GM19395 (cell line): ENCODE measurements around the gene ABHD1.
"Not testable (repeated sequence)": the region's sequence is repeated elsewhere in the genome, so short reads cannot be mapped to it uniquely, and the experiment has no call there.

ENCODE experiments used
- ATAC-seq: cut with Tn5 transposase; IDR thresholded peaks from one replicate; pipeline ENCODE4 v1.9.1; 2021; ENCODE audit warnings: mild to moderate bottlenecking, moderate library complexity; ENCODE audit not compliant: unreplicated experiment

ABHD1 gene

DNA sequence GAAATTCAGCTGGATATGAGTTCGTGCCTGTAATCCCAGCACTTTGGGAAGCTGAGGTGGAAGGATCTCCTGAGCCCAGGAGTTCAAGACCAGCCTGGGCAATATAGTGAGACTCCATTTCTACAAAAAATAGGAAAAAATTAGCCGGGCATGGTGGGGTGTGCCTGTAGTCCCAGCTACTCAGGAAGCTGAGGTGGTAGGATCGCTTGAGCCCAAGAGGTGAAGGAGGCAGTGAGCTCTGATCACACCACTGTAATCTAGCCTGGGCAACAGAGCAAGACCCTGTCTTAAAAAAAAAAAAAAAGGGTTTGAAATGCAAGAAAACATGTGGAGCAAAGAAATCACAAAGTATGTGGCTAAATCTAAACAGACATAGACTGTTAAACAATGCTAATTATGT lies 14.5 kb upstream of the ABHD1 start:
- no peak for ATAC-seq

DNA sequence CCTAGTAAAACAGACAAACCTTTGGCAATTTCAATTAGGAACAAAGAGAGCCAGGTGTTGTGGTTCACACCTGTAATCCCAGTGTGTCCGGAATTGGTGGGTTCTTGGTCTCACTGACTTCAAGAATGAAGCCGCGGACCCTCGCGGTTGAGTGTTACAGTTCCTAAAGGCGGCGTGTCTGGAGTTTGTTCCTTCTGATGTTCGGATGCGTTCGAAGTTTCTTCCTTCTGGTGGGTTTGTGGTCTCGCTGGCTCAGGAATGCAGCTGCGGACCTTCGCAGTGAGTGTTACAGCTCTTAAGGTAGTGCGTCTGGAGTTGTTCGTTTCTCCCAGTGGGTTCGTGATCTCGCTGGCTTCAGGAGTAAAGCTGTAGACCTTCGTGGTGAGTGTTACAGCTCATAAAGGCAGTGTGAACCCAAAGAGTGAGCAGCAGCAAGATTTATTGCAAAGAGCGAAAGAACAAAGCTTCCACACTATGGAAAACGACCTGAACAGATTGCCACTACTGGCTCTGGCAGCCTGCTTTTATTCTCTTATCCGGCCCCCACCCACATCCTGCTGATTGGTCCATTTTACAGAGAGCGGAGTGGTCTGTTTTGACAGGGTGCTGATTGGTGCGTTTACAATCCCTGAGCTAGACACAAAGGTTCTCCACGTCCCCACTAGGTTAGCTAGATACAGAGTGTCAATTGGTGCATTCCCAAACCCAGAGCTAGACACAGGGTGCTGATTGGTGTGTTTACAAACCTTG lies 12.8 kb upstream of the ABHD1 start:
- not testable (repeated sequence) for ATAC-seq

GRCh38 chr2:27111392-27112078 lies 12.1 kb upstream of the ABHD1 start:
- ATAC-seq: not testable (repeated sequence)

DNA sequence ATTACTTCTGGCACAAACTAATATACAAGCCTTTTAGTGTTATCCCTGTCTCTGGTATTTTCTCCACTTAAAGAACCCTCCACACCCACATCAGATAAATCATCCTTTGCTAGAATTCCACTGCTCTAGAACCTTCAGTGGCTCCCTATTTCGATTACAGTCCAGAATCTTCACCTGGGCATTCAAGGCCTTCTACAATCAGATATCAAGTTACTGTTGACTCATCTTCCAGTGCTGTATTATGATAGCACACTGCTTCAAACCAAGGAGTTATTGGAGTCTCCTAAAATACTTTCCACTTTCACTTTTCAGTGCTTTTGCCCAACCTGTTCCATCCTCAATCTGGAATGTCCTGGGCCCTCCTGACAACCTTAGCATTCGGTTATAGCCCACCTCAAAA lies 8.1 kb upstream of the ABHD1 start:
- ATAC-seq: no peak

DNA sequence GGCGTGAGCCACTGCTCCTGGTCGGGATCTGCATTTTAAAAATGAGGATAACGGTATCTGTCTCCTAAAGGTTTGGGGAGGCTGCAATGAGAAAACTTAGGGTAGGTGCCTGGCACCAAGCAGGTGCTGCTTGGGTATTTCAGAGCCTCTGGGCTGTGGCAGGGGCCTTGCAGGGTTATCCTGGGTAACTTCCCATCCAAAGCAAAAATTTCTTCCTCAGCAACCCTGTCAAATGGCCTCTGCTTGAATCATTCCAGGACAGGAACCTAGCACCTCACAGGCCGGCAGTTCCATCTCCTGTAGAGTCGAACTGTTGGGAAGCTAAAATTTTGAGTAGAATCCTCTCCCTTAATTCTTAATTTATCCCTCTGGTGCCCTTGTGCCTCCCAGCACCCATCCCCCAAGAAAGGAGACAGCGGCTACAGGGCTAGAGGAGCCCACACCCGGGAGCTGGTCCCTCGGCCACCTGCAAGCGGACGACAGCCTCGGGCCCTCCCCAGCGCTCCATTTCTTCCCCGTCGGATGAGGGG lies 5.6 kb upstream of the ABHD1 start:
- no peak for ATAC-seq

GRCh38 chr2:27118525-27119329 lies 4.9 kb upstream of the ABHD1 start, which contains the start of gene CGREF1:
CGREF1 (minus strand) TSS chr2:27119128; CDS start chr2:27104366, 14,762 bp downstream.
- ATAC-seq: no peak

DNA sequence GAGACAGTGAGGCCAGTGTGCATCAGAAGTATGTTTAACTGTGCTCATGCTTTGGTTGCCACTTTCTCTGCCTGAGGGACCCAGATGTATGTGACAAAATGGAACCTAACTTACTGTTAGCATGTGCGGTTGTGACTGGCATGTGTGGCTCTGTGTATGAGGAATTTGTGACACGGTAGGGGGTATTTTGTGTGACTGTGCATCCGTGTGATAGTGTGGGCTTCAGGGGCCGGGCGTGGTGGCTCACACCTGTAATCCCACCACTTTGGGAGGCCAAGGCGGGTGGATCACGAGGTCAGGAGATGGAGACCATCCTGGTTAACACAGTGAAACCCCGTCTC lies 4.3 kb upstream of the ABHD1 start:
- not testable (repeated sequence) for ATAC-seq

GRCh38 chr2:27121906-27122305 lies 1.7 kb upstream of the ABHD1 start:
- ATAC-seq: no peak

DNA sequence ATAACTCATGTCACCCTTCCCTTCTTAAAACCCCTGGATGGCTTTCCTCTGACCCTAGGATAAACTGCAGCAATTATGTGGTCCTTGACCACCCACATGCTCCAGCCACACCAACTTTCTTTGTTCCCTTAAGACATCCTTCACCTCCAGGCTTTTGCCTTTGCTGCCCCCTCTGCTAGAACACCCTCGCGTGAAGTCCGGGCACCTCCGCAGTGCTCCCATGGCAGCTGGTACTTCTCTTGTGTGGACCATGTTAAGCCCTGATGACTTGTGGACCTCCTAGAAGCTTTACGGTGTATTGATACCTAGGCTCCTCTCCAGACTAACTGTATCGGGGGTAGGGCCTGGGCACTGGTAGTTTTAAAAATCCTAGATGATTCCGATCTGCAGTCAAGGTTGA lies 824 bp upstream of the ABHD1 start:
- ATAC-seq: no peak

GRCh38 chr2:27125104-27125503 lies 1.5 kb downstream of the ABHD1 start:
- no peak for ATAC-seq

- no peak for ATAC-seq
Measured at GRCh38 chr2:27126252-27126710, 2.7 kb downstream of the ABHD1 start.

DNA sequence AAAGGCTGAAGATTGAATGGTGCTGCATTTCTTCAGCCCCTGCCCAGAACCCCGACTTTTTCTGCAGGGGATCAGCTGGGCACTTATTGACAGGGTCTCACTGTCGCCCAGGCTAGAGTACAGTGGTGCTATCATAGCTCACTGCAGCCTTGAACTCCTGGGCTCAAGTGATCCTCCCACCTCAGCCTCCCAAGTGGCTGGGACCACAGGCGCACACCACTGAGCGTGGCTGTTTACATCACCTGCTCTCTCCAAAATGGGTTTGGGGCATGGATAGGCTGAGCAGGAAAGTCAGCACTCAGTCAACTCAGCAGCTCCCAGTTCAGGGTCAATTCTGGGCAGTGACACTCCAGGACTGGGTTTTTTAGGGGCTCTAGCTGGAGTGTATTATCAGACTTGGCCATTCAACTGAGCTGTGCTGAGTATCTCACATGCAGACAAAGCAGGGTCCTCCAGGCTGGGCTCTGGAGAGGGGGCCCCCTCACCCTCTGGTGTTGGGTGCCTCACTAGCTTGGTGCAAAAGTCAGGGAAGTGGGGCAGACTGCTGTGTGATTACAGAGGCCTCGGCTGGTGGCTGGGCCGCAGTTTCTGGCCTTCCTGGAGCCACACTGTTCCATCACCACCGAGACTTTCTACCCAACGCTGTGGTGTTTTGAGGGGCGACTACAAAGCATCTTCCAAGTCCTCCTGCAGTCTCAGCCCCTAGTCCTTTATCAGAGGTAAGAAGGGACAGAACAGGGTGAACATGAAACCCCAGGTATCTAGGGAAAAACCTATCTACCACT lies 4.5 kb downstream of the ABHD1 start:
- ATAC-seq: no peak

GRCh38 chr2:27128668-27129571 lies 5.3 kb downstream of the ABHD1 start:
- ATAC-seq: no peak

DNA sequence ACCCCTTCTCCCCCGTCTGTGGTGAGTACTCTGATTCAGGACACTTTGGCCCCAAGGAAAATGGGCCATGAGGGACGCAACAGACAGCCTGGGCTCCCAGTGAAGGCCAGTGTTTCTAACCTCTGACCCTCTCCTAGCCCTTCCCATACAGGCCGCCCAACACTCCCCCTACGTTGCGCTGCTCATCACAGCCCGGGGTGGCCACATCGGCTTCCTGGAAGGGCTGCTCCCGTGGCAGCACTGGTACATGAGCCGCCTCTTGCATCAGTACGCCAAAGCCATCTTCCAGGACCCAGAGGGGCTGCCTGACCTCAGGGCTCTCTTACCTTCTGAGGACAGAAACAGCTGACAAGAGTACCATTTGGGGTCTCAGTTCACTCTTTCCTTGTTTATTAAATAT lies 6.8 kb downstream of the ABHD1 start:
- no peak for ATAC-seq

DNA sequence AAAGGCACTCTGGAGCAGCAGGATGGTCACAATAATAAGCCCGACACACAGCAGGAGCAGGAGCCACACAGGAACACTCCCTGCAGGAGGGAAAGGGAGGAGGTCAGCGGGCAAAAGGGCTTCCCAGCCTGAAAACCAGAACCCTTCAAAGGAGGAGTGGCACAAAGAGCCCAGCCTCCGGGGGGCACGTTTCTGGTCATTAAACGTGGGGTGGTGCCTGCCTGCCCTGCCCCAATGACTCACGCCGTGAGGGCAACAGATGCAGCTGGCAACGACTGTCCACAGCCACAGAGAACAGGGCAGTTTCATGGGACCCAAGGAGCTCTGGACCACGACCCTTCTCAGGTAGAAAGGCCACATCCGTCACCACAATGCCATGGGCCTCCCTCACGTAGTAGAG lies 7.8 kb downstream of the ABHD1 start:
- ATAC-seq: no peak

DNA sequence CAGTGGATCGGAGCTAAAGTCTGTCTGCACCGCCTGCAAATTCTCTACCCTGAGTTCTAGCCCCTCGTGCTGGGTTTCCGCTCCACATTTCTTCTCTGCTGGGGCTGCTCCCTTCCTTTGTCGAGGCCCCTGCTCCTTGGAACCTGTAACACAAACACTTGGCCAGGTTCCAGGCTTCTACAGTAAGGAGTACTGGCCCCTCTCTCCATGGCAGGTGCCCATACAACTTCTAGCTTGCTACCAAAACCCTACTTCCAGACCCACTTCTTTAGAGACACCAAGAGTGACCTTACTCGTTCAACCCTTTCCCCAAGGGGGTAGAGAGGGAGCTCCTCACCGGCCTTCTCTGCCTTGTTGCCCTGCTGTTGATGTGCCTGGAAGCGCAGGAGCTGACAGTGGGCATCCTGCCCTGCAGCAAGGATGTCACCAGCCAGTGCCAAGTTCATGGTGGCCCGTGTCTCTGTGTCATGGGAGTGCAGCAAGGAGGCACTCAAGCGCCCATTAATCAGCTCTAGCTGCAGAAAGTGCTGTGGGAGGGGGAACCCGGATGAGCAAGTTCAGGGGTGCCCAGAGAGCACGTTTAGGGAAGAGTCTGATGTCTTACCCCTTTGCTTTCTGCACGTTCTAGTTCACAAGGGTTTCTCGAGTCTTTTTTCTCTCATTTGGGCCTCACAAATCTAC lies 9.7 kb downstream of the ABHD1 start:
- no peak for ATAC-seq

DNA sequence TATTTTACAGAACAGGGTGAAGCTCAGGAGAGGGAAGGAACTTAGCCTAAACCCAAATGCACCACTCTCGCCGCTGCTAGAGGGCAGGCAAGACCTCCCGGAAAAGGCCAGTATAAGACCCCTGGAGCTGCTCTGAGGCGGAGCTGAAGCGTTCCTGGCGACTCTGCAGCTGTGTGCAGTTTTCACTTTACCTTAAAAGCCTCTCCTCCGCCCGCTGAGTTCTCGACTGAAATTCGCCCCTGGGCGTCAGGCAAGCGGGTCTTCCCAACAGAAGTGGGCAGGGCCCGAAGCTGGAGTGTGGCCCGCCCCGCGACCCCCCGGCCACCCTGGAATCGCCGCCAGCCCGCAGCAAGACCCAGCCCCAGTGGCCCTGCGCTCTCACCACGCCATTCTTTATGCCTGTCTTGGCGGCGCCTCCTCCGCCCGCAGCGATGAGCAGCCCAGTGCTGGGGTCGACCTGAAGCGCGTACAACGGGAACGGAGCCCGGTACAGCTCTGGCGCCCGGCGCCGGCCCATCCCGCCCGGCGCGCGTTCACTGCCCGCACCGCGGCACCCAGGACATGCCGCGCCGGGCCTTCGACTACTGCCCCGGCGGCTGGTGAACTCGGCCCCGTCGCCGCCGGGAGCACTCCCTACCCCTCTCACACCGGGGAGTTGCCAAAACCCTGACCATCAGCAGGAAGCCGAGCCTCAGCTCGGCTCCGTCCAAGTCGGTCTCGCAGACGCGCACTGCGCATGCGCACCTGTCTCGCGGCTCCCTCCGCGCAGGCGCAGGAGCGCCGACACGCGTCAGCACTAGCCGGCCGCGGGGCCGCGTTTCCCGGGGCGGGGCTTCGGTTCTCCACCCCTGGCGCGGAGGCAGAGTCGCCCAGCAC lies 10.5 kb downstream of the ABHD1 start, which contains the start of gene PREB:
Gene PREB, minus strand, starts transcription at position 732 of the 876 bp plus-strand sequence. Its CDS starts 215 bp downstream, at position 517.
- ATAC-seq: peak; percentile 78
